Caco-2 (cell line): ENCODE results near the gene RRAS2. TPM values are rescaled to one million over a fixed set of nuclear protein-coding genes. Genes with fewer than 3 reads are reported as not detected.
A peak's percentile ranks its signal among the peaks of the same experiment; 100 is the strongest.

Experiments used
- BruUV-seq: library from RNA; stranded (reverse); fragments of 400-500 nt; replicated peaks from 2 replicates; lab custom pipeline; 2021; lab: Mats Ljungman, UMichigan
- CTCF ChIA-PET: fragments of 300-600 bp; sonication (Branson Sonifier 250); formaldehyde crosslinking; loops from one replicate; lab custom pipeline; 2022; ENCODE audit warnings: antibody characterized with exemption; lab: Charles Lee
- POLR2A ChIA-PET: fragments of 300-600 bp; sonication (Branson Sonifier 250); formaldehyde crosslinking; loops from one replicate; lab custom pipeline; 2022; ENCODE audit warnings: antibody characterized with exemption; lab: Charles Lee
- DNase-seq, 2 experiments: peaks; one replicate each; pipeline versions ENCODE4 v3.0.0 to v3.0.0-alpha.2; 2020 to 2022
- H3K27me3 ChIP-seq: replicated peaks from 2 replicates; pipeline ENCODE4 v1.6.0; 2011; ENCODE audit warnings: low read length; ENCODE audit not compliant: control insufficient read depth, insufficient read depth
- H3K36me3 ChIP-seq: 2 replicates; pipeline ENCODE4 v1.5.1; 2011; ENCODE audit warnings: low read length; ENCODE audit not compliant: control insufficient read depth, insufficient read depth
- H3K4me1 ChIP-seq: fragments of 250-450 bp; sonication (Bioruptor Pico); 2 replicates; pipeline ENCODE4 v1.5.1; 2020; ENCODE audit warnings: mild to moderate bottlenecking
- H3K4me3 ChIP-seq: 2 replicates; pipeline ENCODE4 v1.5.1; 2011; ENCODE audit warnings: low read depth, mild to moderate bottlenecking, control low read depth, low read length
- H3K9me3 ChIP-seq: fragments of 250-450 bp; sonication (Bioruptor Pico); 2 replicates; pipeline ENCODE4 v1.5.1; 2020; ENCODE audit warnings: mild to moderate bottlenecking, moderate library complexity
- H3K27ac Mint-ChIP-seq: one replicate; pipeline ENCODE4 v1.8.0; 2022; ENCODE audit warnings: mixed read lengths; ENCODE audit not compliant: unreplicated experiment
- H3K27me3 Mint-ChIP-seq: one replicate; pipeline ENCODE4 v1.8.0; 2022; ENCODE audit warnings: mixed read lengths; ENCODE audit not compliant: insufficient read depth, unreplicated experiment
- H3K36me3 Mint-ChIP-seq: one replicate; pipeline ENCODE4 v1.8.0; 2022; ENCODE audit warnings: mild to moderate bottlenecking, mixed read lengths; ENCODE audit not compliant: insufficient read depth, unreplicated experiment
- H3K4me1 Mint-ChIP-seq: one replicate; pipeline ENCODE4 v1.8.0; 2022; ENCODE audit warnings: low read depth, mixed read lengths; ENCODE audit not compliant: unreplicated experiment
- H3K4me3 Mint-ChIP-seq: one replicate; pipeline ENCODE4 v1.8.0; 2022; ENCODE audit warnings: mild to moderate bottlenecking, moderate library complexity, mixed read lengths; ENCODE audit not compliant: unreplicated experiment
- H3K9me3 Mint-ChIP-seq: one replicate; pipeline ENCODE4 v1.8.0; 2022; ENCODE audit warnings: mixed read lengths; ENCODE audit not compliant: unreplicated experiment
- intact Hi-C: fragments of 100-400 bp; cut with micrococcal nuclease; formaldehyde crosslinking; loops from one replicate; pipeline ENCODE4 v1.10.0; 2022; ENCODE audit not compliant: unreplicated experiment
- total RNA-seq: library from RNA; stranded (reverse); gene quantifications from 2 replicates; pipeline ENCODE4 v1.2.3, GENCODE V29; 2022
- TF ChIP-seq, protein P1 (sequence below), 2 experiments: fragments of 200-600 bp in 1 of 2; IDR thresholded peaks; 1 replicate in 1 of 2; 2 replicates in 1 of 2; pipeline versions ENCODE4 v1.5.1 to v1.8.0; 2011 to 2022; ENCODE audit warnings: antibody characterized with exemption in 1 of 2, control low read depth in 1 of 2, inconsistent platforms in 1 of 2, low read depth in 1 of 2, low read length in 1 of 2, mild to moderate bottlenecking in 1 of 2, moderate library complexity in 1 of 2; ENCODE audit not compliant: insufficient read depth in 1 of 2, severe bottlenecking in 1 of 2, unreplicated experiment in 1 of 2

Gene RRAS2
- total RNA-seq, 1 experiment from 2014 or later: 94.7 TPM

DNA sequence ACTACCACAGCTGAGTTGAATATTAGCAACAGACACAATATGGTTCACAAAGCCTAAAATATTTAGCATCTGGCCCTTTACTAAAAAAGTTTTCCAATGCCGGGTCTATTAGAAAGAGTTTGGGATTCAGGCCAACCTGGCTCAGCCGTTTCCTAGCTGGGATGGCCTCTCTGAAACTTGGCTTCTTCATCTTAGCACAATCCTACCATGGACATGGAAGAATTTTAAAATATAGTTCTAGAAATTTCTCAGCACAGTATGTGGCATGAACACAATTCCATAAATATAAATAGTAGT is 103.8 kb downstream of the RRAS2 start:
- Mint-ChIP-seq H3K4me3 (no peak overlapping the region), H3K27ac (peak overlapping the region; percentile 39), H3K36me3 (peaks cover 39% of the 10 kb centered on the region), H3K27me3 (no peaks in the 10 kb centered on the region), H3K9me3 (no peaks in the 10 kb centered on the region), H3K4me1 (peaks cover 43% of the 10 kb centered on the region)
- intact Hi-C loops: no loop called here
- Histone ChIP-seq H3K36me3 (peaks cover 1% of the 10 kb centered on the region; the same call in 1 of the 2 replicates), H3K27me3 (no peaks in the 10 kb centered on the region), H3K4me1 (peaks cover 56% of the 10 kb centered on the region), H3K9me3 (no peaks in the 10 kb centered on the region), H3K4me3 (no peak overlapping the region)
- no peak for DNase-seq
- ChIA-PET POLR2A (no interaction called here), CTCF (no interaction called here)
- TF ChIP-seq, protein P1, sequence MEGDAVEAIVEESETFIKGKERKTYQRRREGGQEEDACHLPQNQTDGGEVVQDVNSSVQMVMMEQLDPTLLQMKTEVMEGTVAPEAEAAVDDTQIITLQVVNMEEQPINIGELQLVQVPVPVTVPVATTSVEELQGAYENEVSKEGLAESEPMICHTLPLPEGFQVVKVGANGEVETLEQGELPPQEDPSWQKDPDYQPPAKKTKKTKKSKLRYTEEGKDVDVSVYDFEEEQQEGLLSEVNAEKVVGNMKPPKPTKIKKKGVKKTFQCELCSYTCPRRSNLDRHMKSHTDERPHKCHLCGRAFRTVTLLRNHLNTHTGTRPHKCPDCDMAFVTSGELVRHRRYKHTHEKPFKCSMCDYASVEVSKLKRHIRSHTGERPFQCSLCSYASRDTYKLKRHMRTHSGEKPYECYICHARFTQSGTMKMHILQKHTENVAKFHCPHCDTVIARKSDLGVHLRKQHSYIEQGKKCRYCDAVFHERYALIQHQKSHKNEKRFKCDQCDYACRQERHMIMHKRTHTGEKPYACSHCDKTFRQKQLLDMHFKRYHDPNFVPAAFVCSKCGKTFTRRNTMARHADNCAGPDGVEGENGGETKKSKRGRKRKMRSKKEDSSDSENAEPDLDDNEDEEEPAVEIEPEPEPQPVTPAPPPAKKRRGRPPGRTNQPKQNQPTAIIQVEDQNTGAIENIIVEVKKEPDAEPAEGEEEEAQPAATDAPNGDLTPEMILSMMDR (IDR thresholded peaks at IDR 0.05; ENCODE audit: insufficient read depth in 1 of 2, low read depth in 1 of 2, low read length in 1 of 2, severe bottlenecking in 1 of 2, unreplicated experiment in 1 of 2): no peak
- no TSS peak for BruUV-seq

DNA sequence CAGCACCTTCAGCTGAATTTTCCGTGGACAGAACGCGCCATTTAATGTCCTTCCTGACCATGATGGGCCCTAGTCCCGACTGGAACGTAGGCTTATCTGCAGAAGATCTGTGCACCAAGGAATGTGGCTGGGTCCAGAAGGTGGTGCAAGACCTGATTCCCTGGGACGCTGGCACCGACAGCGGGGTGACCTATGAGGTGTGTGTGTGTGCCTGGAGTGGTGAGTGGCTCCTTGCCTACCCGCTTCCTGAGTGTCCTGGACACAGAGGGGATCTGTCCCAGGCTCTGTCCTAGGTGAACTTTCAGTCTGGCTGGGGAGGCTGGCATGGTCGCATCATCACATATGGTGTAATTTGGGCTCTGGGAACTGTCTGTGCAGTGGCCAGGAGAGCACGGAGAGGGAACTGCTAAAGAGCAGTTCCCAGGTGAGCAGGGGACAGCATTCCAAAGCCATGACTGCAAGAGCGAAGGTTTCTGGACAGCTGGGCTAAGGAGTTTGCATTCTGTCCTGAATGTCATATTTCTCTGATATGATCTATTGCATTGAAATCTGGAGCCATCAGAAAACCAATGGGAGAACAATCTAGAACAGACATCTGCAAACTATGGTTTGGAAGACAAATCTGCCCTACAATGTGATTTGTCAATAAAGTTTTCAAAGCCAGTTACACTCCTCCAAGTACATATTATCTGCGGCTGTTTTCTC is 104.3 kb downstream of the RRAS2 start:
- DNase-seq: peak; percentile 34 to 59
- intact Hi-C loops: no loop called here
- Mint-ChIP-seq H3K36me3 (peaks cover 34% of the 10 kb centered on the region), H3K4me3 (no peak overlapping the region), H3K4me1 (peaks cover 38% of the 10 kb centered on the region), H3K27me3 (no peaks in the 10 kb centered on the region), H3K27ac (peak overlapping the region; percentile 47), H3K9me3 (no peaks in the 10 kb centered on the region)
- BruUV-seq: no TSS peak
- H3K4me3 ChIP-seq: no peak overlapping the region
- ChIA-PET CTCF (no interaction called here), POLR2A (no interaction called here)
- H3K27me3 ChIP-seq: no peaks in the 10 kb centered on the region
- TF ChIP-seq, protein P1 (IDR thresholded peaks at IDR 0.05; ENCODE audit: insufficient read depth in 1 of 2, low read depth in 1 of 2, low read length in 1 of 2, severe bottlenecking in 1 of 2, unreplicated experiment in 1 of 2): no peak
- peaks cover 52% of the 10 kb centered on the region for H3K4me1 ChIP-seq
- H3K9me3 ChIP-seq: no peaks in the 10 kb centered on the region
- H3K36me3 ChIP-seq: 0 out of 2 replicates have a peak, but pooled peaks cover 1% of the 10 kb centered on the region

DNA sequence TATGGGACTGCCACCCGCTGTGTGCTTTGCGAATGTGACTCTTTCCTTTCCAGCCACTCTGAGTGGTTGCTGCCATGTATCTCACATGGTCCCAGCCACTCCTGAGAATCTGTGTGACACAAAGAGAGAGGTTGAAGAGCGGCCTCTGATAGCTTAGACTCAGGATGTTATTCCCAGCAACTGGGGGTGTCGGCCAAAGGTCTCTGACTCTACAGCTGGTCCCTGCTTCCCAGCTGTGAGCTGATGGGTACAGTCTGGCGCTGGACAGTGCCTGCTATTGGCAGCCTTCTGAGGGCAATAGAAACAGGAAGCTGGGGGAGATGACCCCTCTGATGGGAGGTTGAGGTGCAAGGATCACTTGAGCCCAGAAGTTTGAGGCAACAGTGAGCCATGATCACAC is 105.1 kb downstream of the RRAS2 start:
- H3K27me3 ChIP-seq: no peaks in the 10 kb centered on the region
- 0 out of 2 replicates have a peak, but pooled peaks cover 1% of the 10 kb centered on the region for H3K36me3 ChIP-seq
- H3K27me3 Mint-ChIP-seq: no peaks in the 10 kb centered on the region
- ChIA-PET POLR2A (no interaction called here), CTCF (interaction anchor here (1.6 kb wide), 1 partner anchor 292 kb away, joined by 4 read pairs; the partner anchor contains the start of gene SPON1)
- BruUV-seq: no TSS peak
- DNase-seq: no peak
- H3K9me3 ChIP-seq: no peaks in the 10 kb centered on the region
- TF ChIP-seq, protein P1 (IDR thresholded peaks at IDR 0.05; ENCODE audit: insufficient read depth in 1 of 2, low read depth in 1 of 2, low read length in 1 of 2, severe bottlenecking in 1 of 2, unreplicated experiment in 1 of 2): no peak
- H3K4me3 Mint-ChIP-seq: no peak overlapping the region
- H3K4me3 ChIP-seq: no peak overlapping the region
- H3K4me1 Mint-ChIP-seq: peaks cover 33% of the 10 kb centered on the region
- peaks cover 43% of the 10 kb centered on the region for H3K4me1 ChIP-seq
- peaks cover 28% of the 10 kb centered on the region for H3K36me3 Mint-ChIP-seq
- H3K27ac Mint-ChIP-seq: peak overlapping the region; percentile 47
- intact Hi-C loops: no loop called here
- H3K9me3 Mint-ChIP-seq: no peaks in the 10 kb centered on the region
